IPS-18c (cell line): ENCODE measurements around the gene MOSMO.
"Not testable (repeated sequence)": the region's sequence is repeated elsewhere in the genome, so short reads cannot be mapped to it uniquely, and the experiment has no call there.

Experiments used
- H3K4me3 ChIP-seq: 2 replicates; pipeline ENCODE4 v1.7.0; 2013; ENCODE audit warnings: low read depth, mild to moderate bottlenecking, low read length, moderate library complexity; ENCODE audit not compliant: insufficient read depth
- H3K9me3 ChIP-seq: one replicate; pipeline ENCODE4 v1.6.1; 2013; ENCODE audit warnings: mild to moderate bottlenecking, low read length, moderate library complexity; ENCODE audit not compliant: control insufficient read depth, insufficient read depth

MOSMO gene

DNA sequence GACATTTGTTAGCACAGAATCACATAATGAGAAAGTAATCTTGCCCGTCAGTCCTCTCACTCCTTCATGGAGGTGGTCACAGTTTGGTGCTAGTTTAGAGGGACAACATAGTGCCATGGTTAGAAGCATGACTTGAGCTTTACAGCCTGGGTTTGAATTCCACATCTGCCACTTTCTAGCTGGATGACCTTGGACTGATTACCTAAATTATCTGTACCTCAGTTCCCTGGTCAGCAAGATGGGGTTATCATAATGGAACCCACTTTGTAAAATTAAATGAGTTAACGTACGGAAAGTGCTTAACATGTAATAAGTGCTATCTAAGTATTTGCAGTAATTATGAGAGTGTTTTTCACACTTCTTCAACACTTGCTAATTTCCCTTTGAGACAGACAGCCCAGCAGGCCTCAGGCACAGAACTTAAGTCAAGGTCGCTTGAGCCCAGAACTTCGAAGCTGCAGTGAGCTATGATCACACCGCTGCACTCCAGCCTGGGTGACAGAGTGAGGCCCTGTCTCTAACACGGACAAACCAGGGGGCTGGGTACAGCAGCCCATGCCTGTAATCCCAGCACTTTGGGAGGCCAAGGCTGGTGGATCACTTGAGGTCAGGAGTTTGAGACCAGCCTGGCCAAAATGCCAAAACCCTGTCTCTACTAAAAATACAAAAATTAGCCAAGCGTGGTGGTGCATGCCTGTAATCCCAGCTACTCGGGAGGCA, 91.5 kb downstream of the MOSMO start:
- no peaks in the 10 kb centered on the region for H3K9me3 ChIP-seq
- H3K4me3 ChIP-seq = no peak overlapping the region

DNA sequence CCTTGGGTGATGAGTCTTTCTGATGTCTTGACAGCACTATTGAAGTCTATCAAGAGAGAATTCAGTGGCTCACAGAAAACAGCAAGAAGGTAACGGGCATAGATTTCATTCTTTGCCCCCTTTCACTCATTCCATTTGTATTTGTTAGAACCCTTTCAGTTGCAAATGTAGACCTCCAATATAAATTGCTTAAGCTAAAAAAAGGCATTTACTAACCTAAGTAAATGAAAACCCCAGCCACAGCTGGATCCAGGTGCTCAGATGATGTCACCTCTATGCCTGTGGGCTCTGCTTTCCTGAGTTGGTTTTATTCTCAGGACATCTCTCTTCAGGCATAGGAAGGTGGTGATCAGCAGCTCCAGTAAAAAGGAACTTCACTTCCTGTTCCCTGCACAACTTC, 95.5 kb downstream of the MOSMO start:
- no peak overlapping the region for H3K4me3 ChIP-seq

GRCh38 chr16:22109258-22109898, 101.5 kb downstream of the MOSMO start:
- Histone ChIP-seq H3K4me3 (no peak overlapping the region), H3K9me3 (no peaks in the 10 kb centered on the region)

More for the DNA sequence above, 95.5 kb downstream of the MOSMO start:
- H3K9me3 ChIP-seq = no peaks in the 10 kb centered on the region

- H3K4me3 ChIP-seq, H3K9me3 ChIP-seq: not testable (repeated sequence)
Observed at GRCh38 chr16:22111629-22112028, 103.7 kb downstream of the MOSMO start.

GRCh38 chr16:22116095-22116700, 108.3 kb downstream of the MOSMO start:
- Histone ChIP-seq H3K9me3 (no peaks in the 10 kb centered on the region), H3K4me3 (no peak overlapping the region)

- no peak overlapping the region for H3K4me3 ChIP-seq
- H3K9me3 ChIP-seq = no peaks in the 10 kb centered on the region
Observed at GRCh38 chr16:22117609-22118008, 109.7 kb downstream of the MOSMO start.

- no peaks in the 10 kb centered on the region for H3K9me3 ChIP-seq
- H3K4me3 ChIP-seq = no peak overlapping the region
Observed at GRCh38 chr16:22120440-22120839, 112.5 kb downstream of the MOSMO start.

- Histone ChIP-seq H3K9me3 (no peaks in the 10 kb centered on the region), H3K4me3 (no peak overlapping the region)
Observed at GRCh38 chr16:22122239-22122638, 114.3 kb downstream of the MOSMO start.

DNA sequence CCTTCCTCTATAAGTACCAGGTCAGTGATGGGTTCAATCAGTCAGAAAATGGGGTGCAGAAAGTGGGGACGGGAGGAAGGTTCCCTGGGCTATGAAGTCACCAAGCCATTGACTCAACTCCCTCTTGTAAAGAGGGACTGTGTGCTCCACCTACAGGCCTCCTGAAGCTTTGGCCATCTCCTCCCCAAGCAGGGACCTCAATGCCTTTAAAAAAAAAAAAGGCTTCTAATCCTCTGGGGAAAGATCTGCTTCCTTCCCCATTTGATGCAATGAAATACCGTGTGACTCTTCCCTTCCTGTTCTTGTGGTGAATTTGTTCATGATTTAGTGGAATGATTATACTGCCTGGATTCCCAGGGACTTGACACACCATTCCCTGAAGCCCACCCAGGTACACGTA, 115.2 kb downstream of the MOSMO start:
- Histone ChIP-seq H3K9me3 (no peaks in the 10 kb centered on the region), H3K4me3 (no peak overlapping the region)

DNA sequence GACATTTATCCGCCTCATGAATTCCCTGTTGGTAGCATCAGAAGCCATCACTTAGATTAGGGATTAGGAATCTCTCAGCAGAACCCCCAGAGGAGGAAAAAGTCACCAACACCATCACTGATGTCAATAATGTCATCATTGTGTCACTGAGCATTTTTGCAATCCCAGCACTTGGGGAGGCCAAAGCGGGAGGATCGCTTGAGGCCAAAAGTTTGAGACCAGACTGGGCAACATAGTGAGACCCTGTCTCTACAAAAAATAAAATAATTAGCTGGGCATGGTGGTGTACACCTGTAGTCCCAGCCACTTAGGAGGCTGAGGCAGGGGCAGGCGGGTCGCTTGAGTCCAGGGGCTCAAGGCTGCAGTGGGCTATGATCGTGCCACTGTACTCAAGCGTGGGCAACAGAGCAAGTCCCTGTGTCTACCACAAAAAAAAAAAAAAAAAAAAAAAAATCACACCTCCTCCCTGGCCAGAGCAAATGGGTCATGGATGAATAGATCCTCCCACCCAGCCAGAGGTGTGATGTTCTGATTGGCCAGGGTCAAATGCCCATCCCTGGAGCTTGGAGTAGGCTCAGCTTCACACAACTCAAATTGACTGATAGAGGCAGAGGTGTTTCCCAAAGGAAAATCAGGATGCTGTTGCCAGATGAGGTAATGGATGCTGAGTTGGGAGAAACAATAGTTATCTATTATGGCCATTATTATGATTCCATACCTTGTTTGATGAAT, 116.0 kb downstream of the MOSMO start:
- H3K4me3 ChIP-seq = no peak overlapping the region
- no peaks in the 10 kb centered on the region for H3K9me3 ChIP-seq

GRCh38 chr16:22124583-22125284, 116.8 kb downstream of the MOSMO start:
- Histone ChIP-seq H3K9me3 (no peaks in the 10 kb centered on the region), H3K4me3 (no peak overlapping the region)

- Histone ChIP-seq H3K9me3 (no peaks in the 10 kb centered on the region), H3K4me3 (no peak overlapping the region)
Observed at GRCh38 chr16:22126037-22126558, 118.2 kb downstream of the MOSMO start.

DNA sequence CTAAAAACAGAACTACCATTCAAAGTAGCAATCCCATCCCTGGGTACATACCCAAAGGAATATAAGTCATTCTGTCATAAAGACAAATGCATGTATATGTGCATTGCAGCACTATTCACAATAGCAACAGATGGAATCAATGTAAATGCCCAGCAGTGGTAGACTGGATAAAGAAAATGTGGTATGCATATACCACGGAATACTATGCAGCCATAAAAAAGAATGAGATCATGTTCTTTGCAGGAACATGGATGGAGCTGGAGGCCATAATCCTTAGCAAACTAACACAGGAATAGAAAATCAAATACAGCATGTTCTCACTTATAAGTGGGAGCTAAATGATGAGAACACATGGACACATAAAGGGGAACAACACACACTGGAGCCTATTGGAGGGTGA, 120.6 kb downstream of the MOSMO start:
- not testable (repeated sequence) for H3K4me3 ChIP-seq, H3K9me3 ChIP-seq

DNA sequence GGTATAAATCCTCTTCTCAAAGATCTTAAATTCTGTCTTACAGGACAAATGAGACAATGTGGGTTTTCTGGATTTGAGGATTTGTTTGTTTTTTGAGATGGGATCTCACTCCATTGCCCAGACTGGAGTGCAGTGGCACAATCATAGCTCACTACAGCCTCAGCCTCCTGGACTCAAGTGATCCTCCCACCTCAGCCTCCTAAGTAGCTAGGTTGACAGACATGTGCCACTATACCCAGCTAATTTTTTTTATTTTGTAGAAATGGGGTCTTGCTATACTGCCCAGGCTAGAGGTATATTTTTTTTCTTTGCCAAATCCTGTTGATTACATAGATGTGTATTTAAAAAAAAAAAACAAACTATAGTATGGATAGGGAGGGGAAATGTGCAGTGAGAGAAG, 122.6 kb downstream of the MOSMO start:
- Histone ChIP-seq H3K4me3 (no peak overlapping the region), H3K9me3 (no peaks in the 10 kb centered on the region)

GRCh38 chr16:22132801-22133200, 124.9 kb downstream of the MOSMO start:
- Histone ChIP-seq H3K4me3 (no peak overlapping the region), H3K9me3 (no peaks in the 10 kb centered on the region)
